ENCODE data around the gene PHF13.

Gene PHF13

GRCh38 chr1:6613361-6614018 lies at the start of gene PHF13:
TSS of gene PHF13 (plus strand) at chr1:6613731. CDS start at chr1:6614067, 336 bp downstream.
- DNase-seq: peak; percentile 100

GRCh38 chr1:6569033-6569432 lies 44.5 kb upstream of the PHF13 start:
- DNase-seq: no peak

GRCh38 chr1:6570100-6570499 lies 43.4 kb upstream of the PHF13 start:
- DNase-seq: no peak

GRCh38 chr1:6570987-6571386 lies 42.5 kb upstream of the PHF13 start:
- DNase-seq: no peak

GRCh38 chr1:6572653-6573383 lies 40.7 kb upstream of the PHF13 start:
- no peak for DNase-seq

GRCh38 chr1:6574025-6574620 lies 39.4 kb upstream of the PHF13 start:
- no peak for DNase-seq

- DNase-seq: no peak
Observed at GRCh38 chr1:6574818-6575217, 38.7 kb upstream of the PHF13 start.

- DNase-seq: no peak
Observed at GRCh38 chr1:6577831-6578525, 35.6 kb upstream of the PHF13 start.

GRCh38 chr1:6578624-6579373 lies 34.7 kb upstream of the PHF13 start:
- no peak for DNase-seq

GRCh38 chr1:6579374-6580118 lies 34.0 kb upstream of the PHF13 start, which contains the start of gene ZBTB48:
TSS of gene ZBTB48 (plus strand) at chr1:6579994. CDS start at chr1:6580610, 616 bp downstream.
- DNase-seq: peak; percentile 98

- no peak for DNase-seq
Observed at GRCh38 chr1:6580119-6580592, 33.4 kb upstream of the PHF13 start.

- DNase-seq: no peak
Observed at GRCh38 chr1:6580593-6581409, 32.7 kb upstream of the PHF13 start.

GRCh38 chr1:6581561-6582305 lies 31.8 kb upstream of the PHF13 start:
- no peak for DNase-seq

GRCh38 chr1:6582370-6582769 lies 31.2 kb upstream of the PHF13 start:
- no peak for DNase-seq

- no peak for DNase-seq
Observed at GRCh38 chr1:6584126-6585080, 29.1 kb upstream of the PHF13 start.

- DNase-seq: no peak
Observed at GRCh38 chr1:6585081-6585722, 28.3 kb upstream of the PHF13 start.

GRCh38 chr1:6585841-6586240 lies 27.7 kb upstream of the PHF13 start:
- no peak for DNase-seq

GRCh38 chr1:6586404-6586816 lies 27.1 kb upstream of the PHF13 start:
- DNase-seq: no peak

Measured in activated naive CD4-positive, alpha-beta T cell treated with Interleukin-2 at 50 U/mL for 16 hours (primary cell).